Prostate gland (tissue), 2 donors: Measurements from ENCODE around the gene SMARCA1.

ENCODE experiments used
- CTCF ChIP-seq, 4 experiments: fragments of 200-600 bp in 2 of 4; fragments of 450-650 bp in 2 of 4; sonication (generic) in 2 of 4; IDR thresholded peaks; 1 replicate in 3 of 4; 2 replicates in 1 of 4; pipeline ENCODE4 v1.5.1; 2016 to 2019; ENCODE audit warnings: antibody characterized with exemption in 4 of 4, mild to moderate bottlenecking in 2 of 4, moderate library complexity in 2 of 4
- POLR2A ChIP-seq: fragments of 450-650 bp; IDR thresholded peaks from one replicate; pipeline ENCODE4 v1.6.1; 2016; ENCODE audit warnings: antibody characterized with exemption, mild to moderate bottlenecking

- TF ChIP-seq CTCF (IDR thresholded peaks at IDR 0.05), result no peak
- TF ChIP-seq POLR2A, result no peak
These were observed 38.2 kb upstream of the SMARCA1 start for GRCh38 chrX:129561453-129561852.
